Measurements from ENCODE around the gene NUP214.
"Not testable (repeated sequence)": the region's sequence is repeated elsewhere in the genome, so short reads cannot be mapped to it uniquely, and the experiment has no call there.

Gene NUP214

GRCh38 chr9:131096269-131097125, 28.9 kb upstream of the NUP214 start, which contains the start of gene AIF1L:
Gene AIF1L (plus strand): TSS chr9:131096531. CDS start chr9:131096630, 99 bp downstream.
- peak; percentile 70 for DNase-seq

- DNase-seq: no peak
These were observed 28.0 kb upstream of the NUP214 start for GRCh38 chr9:131097126-131097947.

- DNase-seq: no peak
These were observed 27.5 kb upstream of the NUP214 start for GRCh38 chr9:131097948-131098278.

GRCh38 chr9:131098391-131099101, 26.8 kb upstream of the NUP214 start:
- no peak for DNase-seq

GRCh38 chr9:131099102-131099606, 26.2 kb upstream of the NUP214 start:
- no peak for DNase-seq

GRCh38 chr9:131099845-131100244, 25.5 kb upstream of the NUP214 start:
- DNase-seq: not testable (repeated sequence)

GRCh38 chr9:131100445-131100844, 24.9 kb upstream of the NUP214 start:
- no peak for DNase-seq

GRCh38 chr9:131101207-131101964, 24.0 kb upstream of the NUP214 start:
- DNase-seq: no peak

GRCh38 chr9:131103024-131103423, 22.4 kb upstream of the NUP214 start:
- DNase-seq: no peak

- no peak for DNase-seq
These were observed 21.9 kb upstream of the NUP214 start for GRCh38 chr9:131103535-131103934.

GRCh38 chr9:131104016-131104740, 21.2 kb upstream of the NUP214 start:
- DNase-seq: no peak

- DNase-seq: no peak
These were observed 19.4 kb upstream of the NUP214 start for GRCh38 chr9:131105952-131106351.

- no peak for DNase-seq
These were observed 17.6 kb upstream of the NUP214 start for GRCh38 chr9:131107760-131108159.

- no peak for DNase-seq
These were observed 14.1 kb upstream of the NUP214 start for GRCh38 chr9:131111186-131111853.

- no peak for DNase-seq
These were observed 13.5 kb upstream of the NUP214 start for GRCh38 chr9:131111854-131112311.

GRCh38 chr9:131112374-131113154, 12.8 kb upstream of the NUP214 start:
- no peak for DNase-seq

- no peak for DNase-seq
These were observed 11.7 kb upstream of the NUP214 start for GRCh38 chr9:131113655-131114054.

- DNase-seq: no peak
These were observed 11.3 kb upstream of the NUP214 start for GRCh38 chr9:131114084-131114535.

GRCh38 chr9:131115360-131115742, 10.0 kb upstream of the NUP214 start:
- DNase-seq: not testable (repeated sequence)

All from NCI-H345 (cell line).